IMR-90 (cell line): ENCODE data around the gene PTHLH. TPM values are rescaled to one million over a fixed set of nuclear protein-coding genes. Genes with fewer than 3 reads are reported as not detected.

Source experiments
- ATAC-seq: fragments of 200-7000 bp; cut with Tn5 transposase; 2 replicates; pipeline ENCODE4 v1.9.1; 2020; ENCODE audit warnings: low read depth, mild to moderate bottlenecking, moderate library complexity
- BruUV-seq: library from RNA; stranded (reverse); fragments of 400-500 nt; replicated peaks from 2 replicates; lab custom pipeline; 2021; lab: Mats Ljungman, UMichigan
- CTCF ChIA-PET: fragments of 300-600 bp; formaldehyde crosslinking; extraction: SDS; loops from one replicate; lab custom pipeline; 2021; ENCODE audit warnings: antibody characterized with exemption; lab: Yijun Ruan, JAX
- POLR2A ChIA-PET: fragments of 300-600 bp; sonication (Branson Sonifier 250); formaldehyde crosslinking; loops from one replicate; lab custom pipeline; 2022; ENCODE audit warnings: antibody characterized with exemption; ENCODE audit not compliant: unreplicated experiment; lab: Charles Lee
- DNase-seq: peaks from one replicate; pipeline ENCODE4 v3.0.0; 2013
- H2AFZ ChIP-seq: replicated peaks from 2 replicates; pipeline ENCODE3; 2013; ENCODE audit warnings: low read length, mild to moderate bottlenecking; ENCODE audit not compliant: poor library complexity
- H2AK5ac ChIP-seq: 2 replicates; pipeline ENCODE4 v1.6.1; 2013; ENCODE audit warnings: low read depth, low read length, inconsistent platforms
- H2AK9ac ChIP-seq: replicated peaks from 2 replicates; pipeline ENCODE3; 2013; ENCODE audit warnings: mild to moderate bottlenecking, low read depth, low read length, moderate library complexity; ENCODE audit not compliant: poor library complexity
- H2BK120ac ChIP-seq: 2 replicates; pipeline ENCODE4 v1.6.1; 2013; ENCODE audit warnings: low read depth, low read length, inconsistent platforms
- H2BK15ac ChIP-seq: 3 replicates; pipeline ENCODE4 v1.6.1; 2013; ENCODE audit warnings: low read depth, low read length, inconsistent platforms
- H2BK20ac ChIP-seq: 2 replicates; pipeline ENCODE4 v1.6.1; 2013; ENCODE audit warnings: low read depth, mild to moderate bottlenecking, inconsistent platforms, low read length, moderate library complexity
- H2BK5ac ChIP-seq: 2 replicates; pipeline ENCODE4 v1.6.1; 2013; ENCODE audit warnings: mild to moderate bottlenecking, low read depth, low read length, inconsistent platforms; ENCODE audit not compliant: poor library complexity, severe bottlenecking
- H3K14ac ChIP-seq: replicated peaks from 2 replicates; pipeline ENCODE4 v1.6.1; 2013; ENCODE audit warnings: low read depth, low read length, inconsistent platforms
- H3K18ac ChIP-seq: 2 replicates; pipeline ENCODE4 v1.6.1; 2013; ENCODE audit warnings: low read depth, low read length, control low read depth
- H3K23ac ChIP-seq: 2 replicates; pipeline ENCODE4 v1.6.1; 2013; ENCODE audit warnings: low read depth, low read length, inconsistent platforms
- H3K27ac ChIP-seq: 2 replicates; pipeline ENCODE4 v1.5.1; 2013; ENCODE audit warnings: mild to moderate bottlenecking, control low read depth, low read length; ENCODE audit not compliant: insufficient read depth
- H3K27me3 ChIP-seq: 2 replicates; pipeline ENCODE4 v1.6.1; 2013; ENCODE audit warnings: low read length; ENCODE audit not compliant: control insufficient read depth, insufficient read depth
- H3K36me3 ChIP-seq: 2 replicates; pipeline ENCODE4 v1.6.1; 2013; ENCODE audit warnings: low read length, mixed read lengths; ENCODE audit not compliant: control insufficient read depth, insufficient read depth
- H3K4ac ChIP-seq: 2 replicates; pipeline ENCODE4 v1.6.1; 2013; ENCODE audit warnings: low read depth, low read length, inconsistent platforms
- H3K4me1 ChIP-seq: 2 replicates; pipeline ENCODE4 v1.6.1; 2013; ENCODE audit warnings: low read length, mixed read lengths; ENCODE audit not compliant: control insufficient read depth, insufficient read depth
- H3K4me2 ChIP-seq: 2 replicates; pipeline ENCODE4 v1.6.1; 2013; ENCODE audit warnings: low read depth, mild to moderate bottlenecking, control low read depth, low read length, moderate library complexity
- H3K4me3 ChIP-seq: 2 replicates; pipeline ENCODE4 v1.5.1; 2013; ENCODE audit warnings: low read depth, mild to moderate bottlenecking, control low read depth, low read length, moderate library complexity; ENCODE audit not compliant: insufficient read depth
- H3K56ac ChIP-seq: 2 replicates; pipeline ENCODE4 v1.6.1; 2013; ENCODE audit warnings: low read length, inconsistent platforms; ENCODE audit not compliant: insufficient read depth; ENCODE audit errors: extremely low read depth
- H3K79me1 ChIP-seq, 2 experiments: 2 replicates each; pipeline ENCODE4 v1.6.1; 2013; ENCODE audit warnings: low read length in 2 of 2, inconsistent platforms in 1 of 2, low read depth in 1 of 2
- H3K9ac ChIP-seq: 2 replicates; pipeline ENCODE4 v1.6.1; 2013; ENCODE audit warnings: low read depth, low read length, control low read depth
- H3K9me1 ChIP-seq: 2 replicates; pipeline ENCODE4 v1.6.1; 2013; ENCODE audit warnings: low read length, inconsistent platforms; ENCODE audit not compliant: insufficient read depth
- H3K9me3 ChIP-seq: 2 replicates; pipeline ENCODE4 v1.6.1; 2013; ENCODE audit warnings: low read length; ENCODE audit not compliant: control insufficient read depth, insufficient read depth
- H4K20me1 ChIP-seq: 2 replicates; pipeline ENCODE4 v1.6.1; 2013; ENCODE audit warnings: low read length, inconsistent platforms; ENCODE audit not compliant: insufficient read depth
- H4K5ac ChIP-seq: 2 replicates; pipeline ENCODE4 v1.6.1; 2013; ENCODE audit warnings: mild to moderate bottlenecking, low read depth, low read length, control low read depth
- H4K8ac ChIP-seq, 2 experiments: 2 replicates each; pipeline ENCODE4 v1.6.1; 2013; ENCODE audit warnings: low read depth in 2 of 2, low read length in 2 of 2, control low read depth in 1 of 2, inconsistent platforms in 1 of 2
- H4K91ac ChIP-seq: 2 replicates; pipeline ENCODE4 v1.6.1; 2013; ENCODE audit warnings: low read depth, low read length, inconsistent platforms; ENCODE audit not compliant: insufficient read depth
- CEBPB ChIP-seq: IDR thresholded peaks from 2 replicates; pipeline ENCODE4 v1.6.1; 2012; ENCODE audit warnings: low read depth, low read length, improper control_type of control experiment
- MXI1 ChIP-seq: IDR thresholded peaks from 2 replicates; pipeline ENCODE4 v1.6.1; 2012; ENCODE audit warnings: low read depth, mild to moderate bottlenecking, low read length, moderate library complexity, borderline replicate concordance
- WGBS, 2 experiments: methylation state at CpG; one replicate each; pipeline versions ENCODE4 v1.1.5 to v1.1.7; 2013; ENCODE audit warnings: missing lambda C conversion rate in 2 of 2; ENCODE audit not compliant: insufficient read length in 1 of 2; ENCODE audit errors: extremely low coverage in 2 of 2; 5-methylcytosine and 5-hydroxymethylcytosine counted together
- dilution Hi-C: fragments of 300-500 bp; cut with HindIII; formaldehyde crosslinking; loops from one replicate; pipeline ENCODE4 v1.14.3; 2018; ENCODE audit warnings: low sequenced_read_pairs; ENCODE audit not compliant: unreplicated experiment
- in situ Hi-C: fragments of 300-500 bp; cut with MboI; formaldehyde crosslinking; loops from 3 replicates; pipeline ENCODE4 v1.14.3; 2019; ENCODE audit warnings: low sequenced_read_pairs, inconsistent platforms, mixed read lengths
- intact Hi-C: fragments of 100-400 bp; cut with micrococcal nuclease; formaldehyde crosslinking; loops from 2 replicates; pipeline ENCODE4 v1.10.0; 2022
- polyA plus RNA-seq, 3 experiments: library from polyadenylated mRNA; depleted of rRNA; stranded (reverse); fragments of >200 nt; gene quantifications; 2 replicates each; pipeline ENCODE4 v1.2.3, GENCODE V29; 2012; ENCODE audit warnings: low replicate concordance in 1 of 3
- total RNA-seq: library from RNA; depleted of rRNA; stranded (reverse); fragments of >200 nt; gene quantifications from 2 replicates; pipeline ENCODE4 v1.2.3, GENCODE V29; 2012

The PTHLH gene
- total and polyA plus RNA-seq, 2 of the 4 experiments (the other 2 are of a cell fraction), result 0.36 to 1.3 TPM

DNA sequence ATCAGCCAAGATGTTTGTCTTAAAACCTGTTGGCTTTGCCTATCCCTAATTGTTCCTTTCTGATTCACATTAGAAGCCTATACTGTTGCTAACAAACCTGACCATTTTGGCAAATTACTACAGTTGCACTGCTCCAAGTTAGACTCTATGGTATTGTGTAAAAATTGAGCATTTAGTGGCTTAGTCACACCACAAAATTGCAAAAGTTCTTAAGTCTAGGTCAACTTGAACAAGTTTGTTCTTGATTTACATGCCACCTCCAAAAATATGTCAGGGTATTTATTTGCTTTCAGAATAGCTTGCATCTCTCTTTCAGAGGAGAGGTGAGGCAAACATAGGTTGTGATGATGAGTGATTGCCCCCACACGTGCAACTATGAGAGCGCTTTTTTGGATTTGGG lies 27.0 kb upstream of the PTHLH start:
- POLR2A ChIA-PET, result interaction anchor here (0.5 kb wide), 1 partner anchor 18 kb away, joined by 10 read pairs; no protein-coding TSS in a partner anchor
- intact Hi-C loops (no loop called here), dilution Hi-C loops (no loop called here), in situ Hi-C loops (no loop called here)
- Histone ChIP-seq H3K9me1 (no peaks in the 10 kb centered on the region), H3K4me1 (peaks cover 1% of the 10 kb centered on the region; the same call in 1 of the 2 replicates), H2AK9ac (no peak overlapping the region), H3K14ac (no peak overlapping the region), H3K27ac (no peak overlapping the region), H3K18ac (no peak overlapping the region), H2BK5ac (no peak overlapping the region), H2AFZ (no peak overlapping the region), H2BK20ac (no peak overlapping the region), H3K36me3 (no peaks in the 10 kb centered on the region), H4K5ac (no peak overlapping the region), H2BK120ac (no peak overlapping the region), H3K79me1 (no peaks in the 10 kb centered on the region), H4K91ac (no peak overlapping the region), H3K56ac (no peak overlapping the region), H3K9me3 (no peaks in the 10 kb centered on the region), H3K4me3 (no peak overlapping the region), H3K23ac (no peak overlapping the region), H3K27me3 (no peaks in the 10 kb centered on the region), H2BK15ac (no peak overlapping the region), H4K20me1 (no peaks in the 10 kb centered on the region), H4K8ac (no peak overlapping the region), H3K4me2 (no peak overlapping the region), H3K4ac (no peak overlapping the region), H3K9ac (no peak overlapping the region), H2AK5ac (no peak overlapping the region)
- TF ChIP-seq MXI1 (no peak), CEBPB (peak; percentile 79)
- ATAC-seq (peak; percentile 91), DNase-seq (peak; percentile 74)
- BruUV-seq, result no TSS peak
- WGBS, 2 experiments, result no CpG with 5 or more reads among the region's 2 CpGs
- CTCF ChIA-PET, result interaction anchor here (0.7 kb wide), 1 partner anchor 12 kb away, joined by 6 read pairs; no protein-coding TSS in a partner anchor
